HG03139 (cell line): ENCODE data around the gene CPED1.
"Not testable (repeated sequence)": the region's sequence is repeated elsewhere in the genome, so short reads cannot be mapped to it uniquely, and the experiment has no call there.

Source experiments
- ATAC-seq: cut with Tn5 transposase; IDR thresholded peaks from one replicate; pipeline ENCODE4 v1.9.1; 2021; ENCODE audit not compliant: unreplicated experiment

Gene CPED1

DNA sequence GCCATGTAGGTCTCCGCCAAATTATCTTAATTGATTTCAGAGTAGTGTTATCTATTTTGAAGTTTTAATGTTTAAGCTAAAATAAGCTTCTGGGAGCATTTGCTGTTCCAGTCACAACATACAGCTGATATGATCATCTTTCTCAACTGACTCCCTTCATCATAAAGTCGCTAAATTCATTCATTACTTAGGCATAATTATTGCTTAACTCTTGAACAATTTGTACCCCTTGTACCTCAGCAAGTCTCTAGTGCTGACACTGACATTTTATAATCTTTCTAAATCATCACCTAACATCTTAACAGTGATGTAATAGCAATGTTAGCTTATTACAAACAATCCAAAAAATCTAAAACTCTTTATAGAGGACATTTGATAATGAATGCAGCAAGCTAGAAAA is 286.0 kb downstream of the CPED1 start:
- ATAC-seq, result no peak

DNA sequence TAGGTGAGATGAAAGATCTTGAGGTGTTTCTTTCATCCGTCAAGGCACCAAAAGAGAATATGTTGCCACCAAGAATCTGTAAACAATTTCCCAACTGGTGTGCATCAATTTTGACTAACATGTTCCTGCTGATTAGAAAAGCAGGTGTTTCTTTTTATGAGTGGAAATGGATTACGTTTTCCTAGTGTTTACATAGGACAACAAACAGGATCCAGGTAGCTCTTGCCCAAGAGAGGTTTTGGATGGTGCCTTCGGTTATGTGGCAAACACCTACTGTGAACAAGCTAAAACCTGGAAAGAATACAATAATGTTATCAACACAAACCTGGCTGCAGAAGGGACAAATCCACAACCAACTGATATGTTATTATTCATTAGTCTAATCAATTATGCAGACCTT is 286.7 kb downstream of the CPED1 start:
- ATAC-seq, result no peak

DNA sequence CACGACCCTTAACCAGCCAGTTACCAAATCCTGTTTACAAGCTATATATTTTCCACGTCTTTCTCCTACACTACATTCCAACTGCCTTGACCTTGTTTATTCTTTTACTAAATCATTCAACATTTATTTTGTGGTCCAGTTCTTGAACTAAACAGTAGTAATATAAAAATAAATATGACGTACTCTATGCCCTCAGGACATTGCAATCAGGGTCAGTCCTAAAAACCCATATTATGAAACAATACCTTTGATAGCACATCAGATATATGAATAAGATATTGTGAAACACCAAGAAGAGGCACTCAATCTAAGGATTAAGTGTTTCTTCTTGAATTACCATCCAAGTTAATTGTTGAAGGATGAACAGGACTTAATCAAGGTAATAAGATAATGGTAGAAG is 287.8 kb downstream of the CPED1 start:
- ATAC-seq, result no peak

DNA sequence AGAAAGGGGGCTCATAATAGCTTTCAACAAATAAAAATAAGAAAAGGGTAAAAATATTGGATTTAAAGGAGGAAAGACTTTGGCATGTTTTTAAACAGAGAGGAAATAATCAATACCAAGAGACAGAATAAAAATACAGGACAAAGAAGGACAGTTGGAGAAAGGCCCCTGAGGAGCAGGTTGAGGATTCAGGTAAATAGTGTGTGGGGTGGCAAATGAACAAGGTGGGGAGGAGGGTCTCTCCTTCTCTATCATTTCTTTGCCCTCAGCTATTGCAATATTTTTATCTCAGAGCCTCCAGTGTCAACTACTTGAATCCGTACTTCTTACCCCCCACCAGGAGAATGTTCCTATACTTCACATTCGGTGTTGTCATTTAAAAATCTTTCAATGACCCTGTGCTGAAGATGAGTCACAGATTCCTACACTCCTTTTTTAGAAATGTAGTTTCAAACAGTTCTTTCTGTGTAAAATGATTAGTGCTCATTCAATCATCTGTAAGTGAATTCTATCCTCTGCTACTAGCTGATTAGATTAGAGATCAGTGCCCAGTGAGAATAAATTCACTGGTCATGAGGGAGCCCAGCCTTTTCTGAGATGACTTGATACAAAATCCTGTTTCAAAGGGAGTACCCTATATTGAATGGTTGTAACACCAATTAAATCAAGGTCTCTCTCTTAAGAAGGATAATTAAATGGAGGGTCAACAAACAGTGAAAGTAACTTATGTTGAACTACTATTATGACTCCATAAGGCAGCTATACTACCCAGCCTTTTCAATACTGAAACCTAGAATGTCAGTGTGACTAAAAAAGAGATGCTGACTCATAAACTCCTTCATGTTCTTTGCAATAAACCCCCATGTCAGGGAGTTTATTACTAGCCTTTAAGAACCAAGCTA is 289.9 kb downstream of the CPED1 start:
- peak; percentile 99 for ATAC-seq

DNA sequence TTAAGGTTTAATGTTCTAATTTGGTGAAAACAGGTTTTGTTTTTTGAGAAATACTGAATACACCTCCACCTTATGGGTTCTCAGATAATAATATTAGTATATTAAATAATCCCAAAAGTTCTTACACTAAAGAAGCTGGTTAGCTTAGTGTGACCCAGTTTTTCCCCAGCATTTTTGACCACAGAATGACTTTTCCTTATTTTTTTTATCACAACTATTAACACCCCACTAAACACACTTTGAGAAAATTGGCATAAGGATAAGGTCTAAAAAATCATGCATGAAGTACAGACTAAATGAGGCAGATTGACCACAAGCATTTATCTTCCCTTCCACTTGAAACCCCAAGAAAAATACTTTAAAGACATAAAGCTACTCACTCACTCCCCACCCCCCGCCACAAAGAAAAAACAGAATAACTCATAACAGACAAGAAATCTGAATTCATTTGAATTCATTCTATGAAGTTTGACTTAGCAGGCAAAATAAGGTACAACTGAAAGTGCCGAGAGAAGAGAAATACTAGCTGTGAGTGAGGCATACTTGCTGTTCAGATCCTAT is 290.6 kb downstream of the CPED1 start:
- no peak for ATAC-seq

DNA sequence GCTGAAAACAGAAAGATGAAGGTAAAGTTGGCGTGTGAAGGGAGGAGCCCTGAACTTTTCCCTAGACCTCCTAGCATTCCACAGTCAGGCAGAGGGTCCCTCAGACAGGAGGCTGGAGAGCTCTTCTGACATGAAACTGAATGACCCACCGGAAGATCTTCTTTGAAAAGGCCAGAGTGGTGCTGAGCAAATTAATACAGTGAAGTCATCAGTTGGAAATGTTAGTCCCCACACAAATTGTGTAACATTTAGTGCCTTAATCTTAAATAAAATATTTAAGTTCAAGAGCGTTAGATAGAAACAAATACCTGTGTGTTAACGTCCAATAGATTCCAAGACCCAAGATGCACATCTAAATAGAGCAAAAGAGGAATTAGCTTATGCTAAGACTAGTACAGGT is 291.3 kb downstream of the CPED1 start:
- no peak for ATAC-seq

DNA sequence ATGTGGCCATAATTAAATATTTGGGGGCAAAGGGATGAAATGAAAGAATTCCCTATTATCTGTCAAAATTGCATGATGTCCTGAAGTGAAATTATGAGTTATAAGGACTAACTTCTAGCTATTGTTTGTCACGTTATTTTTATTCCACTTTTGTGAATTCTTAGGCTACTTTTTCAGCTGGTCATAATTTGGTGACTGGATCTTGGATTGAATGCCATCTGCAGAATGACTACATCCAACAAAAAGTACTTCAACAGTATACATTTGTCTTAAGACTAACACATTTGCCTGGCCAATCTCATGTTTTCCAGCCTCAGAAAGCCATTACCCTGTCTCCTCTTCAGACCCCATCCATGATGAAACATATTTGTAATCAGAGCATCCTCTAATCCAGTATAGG is 292.1 kb downstream of the CPED1 start:
- no peak for ATAC-seq

DNA sequence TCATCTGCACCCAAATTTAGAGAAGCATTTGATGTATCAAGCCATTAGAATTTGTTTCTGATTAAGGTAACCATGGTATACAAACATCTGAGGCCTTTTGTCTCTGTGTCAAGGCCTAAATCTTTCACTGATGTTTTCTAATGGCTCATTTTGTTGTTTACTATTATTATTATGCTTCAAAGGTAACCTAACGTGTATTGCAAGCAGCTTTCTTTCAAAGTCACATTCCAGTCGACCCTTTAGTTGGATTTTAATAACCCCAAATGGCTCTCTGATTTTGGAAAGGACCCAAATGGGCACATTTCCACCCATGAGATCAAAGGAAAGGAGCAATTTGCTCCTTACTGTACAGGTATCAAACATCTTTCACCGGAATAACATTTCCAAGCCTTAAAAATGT is 293.6 kb downstream of the CPED1 start:
- no peak for ATAC-seq

DNA sequence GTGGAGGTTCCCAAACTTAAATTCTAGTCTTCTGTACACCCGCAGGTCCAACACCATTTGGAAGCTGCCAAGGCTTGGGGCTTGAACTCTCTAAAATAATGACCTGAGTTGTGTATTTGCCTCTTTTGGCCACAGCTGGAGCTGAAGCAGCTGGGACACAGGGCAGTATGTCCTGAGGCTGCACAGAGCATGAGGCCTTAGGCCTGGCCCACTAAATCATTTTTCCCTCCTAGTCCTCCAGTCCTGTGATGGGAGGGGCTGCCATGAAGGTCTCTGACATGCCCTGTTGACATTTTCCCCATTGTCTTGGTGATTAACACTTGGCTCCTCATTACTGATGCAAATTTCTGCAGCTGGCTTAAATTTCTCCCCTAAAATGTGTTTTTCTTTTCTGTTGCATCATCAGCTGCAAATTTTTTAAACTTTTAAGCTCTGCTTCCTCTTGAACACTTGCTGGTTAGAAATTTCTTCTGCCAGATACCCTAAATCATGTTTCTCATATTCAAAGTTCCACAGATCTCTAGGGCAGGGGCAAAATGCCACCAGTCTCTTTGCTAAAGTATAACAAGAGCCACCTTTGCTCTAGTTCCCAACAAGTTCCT is 296.7 kb downstream of the CPED1 start:
- no peak for ATAC-seq

DNA sequence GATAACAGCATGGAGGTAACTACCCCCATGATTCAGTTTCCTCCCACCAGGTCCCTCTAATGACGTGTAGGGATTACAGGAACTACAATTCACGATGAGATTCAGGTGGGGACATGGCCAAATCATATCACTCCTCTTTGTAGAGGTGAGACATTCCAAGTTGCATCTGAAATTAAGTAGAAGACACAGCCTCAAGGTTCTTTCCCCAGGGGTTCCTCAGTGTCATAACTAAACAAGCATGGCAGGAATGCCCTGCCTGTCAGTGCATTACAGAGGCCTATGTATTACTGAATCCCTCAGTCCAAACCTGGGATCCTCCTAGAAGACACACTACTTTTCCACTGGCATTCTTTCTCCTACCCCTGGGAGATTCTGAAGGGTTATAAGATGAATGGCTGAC is 297.7 kb downstream of the CPED1 start:
- ATAC-seq, result no peak

DNA sequence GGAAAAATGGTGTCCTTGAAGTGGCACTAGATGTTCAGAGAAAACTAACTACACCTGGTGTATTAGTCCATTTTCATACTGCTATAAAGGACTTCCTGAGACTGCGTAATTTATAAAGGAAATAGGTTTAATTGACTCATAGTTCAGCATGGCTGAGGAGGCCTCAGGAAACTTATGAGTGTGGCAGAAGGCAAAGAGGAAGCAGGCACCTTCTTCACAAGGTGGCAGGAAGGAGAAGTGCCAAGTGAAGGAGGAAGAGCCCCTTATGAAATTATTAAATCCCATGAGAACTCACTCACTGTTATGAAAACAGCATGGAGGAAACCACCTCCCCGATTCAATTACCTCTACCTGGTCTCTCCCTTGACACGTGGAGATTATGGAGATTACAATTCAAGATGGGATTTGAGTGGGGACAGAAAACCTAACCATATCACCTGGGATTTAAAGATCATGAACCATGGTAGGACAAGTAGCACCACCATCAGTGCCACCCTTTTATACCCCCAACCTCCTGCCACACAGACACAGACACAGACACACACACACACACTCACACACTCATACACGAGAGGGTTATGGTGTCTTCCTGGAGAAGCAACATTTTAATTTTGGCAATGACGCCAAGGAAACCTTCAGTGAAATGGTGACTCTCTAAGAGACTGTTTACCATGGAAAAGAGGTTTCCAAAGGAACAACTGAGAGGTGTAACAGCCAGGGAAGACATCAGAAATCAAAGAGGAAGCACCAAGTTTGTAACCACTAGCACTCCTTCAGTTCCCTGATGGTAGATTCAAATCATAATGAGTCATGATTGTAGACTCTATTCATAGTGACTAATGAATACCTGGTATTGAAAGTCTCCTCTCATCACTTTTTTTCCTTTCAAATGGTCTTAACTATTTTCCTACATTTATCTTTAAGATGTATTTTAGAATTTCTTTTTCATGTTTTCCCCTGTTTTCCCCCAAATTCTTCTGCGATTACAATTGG is 298.5 kb downstream of the CPED1 start:
- ATAC-seq, result no peak

DNA sequence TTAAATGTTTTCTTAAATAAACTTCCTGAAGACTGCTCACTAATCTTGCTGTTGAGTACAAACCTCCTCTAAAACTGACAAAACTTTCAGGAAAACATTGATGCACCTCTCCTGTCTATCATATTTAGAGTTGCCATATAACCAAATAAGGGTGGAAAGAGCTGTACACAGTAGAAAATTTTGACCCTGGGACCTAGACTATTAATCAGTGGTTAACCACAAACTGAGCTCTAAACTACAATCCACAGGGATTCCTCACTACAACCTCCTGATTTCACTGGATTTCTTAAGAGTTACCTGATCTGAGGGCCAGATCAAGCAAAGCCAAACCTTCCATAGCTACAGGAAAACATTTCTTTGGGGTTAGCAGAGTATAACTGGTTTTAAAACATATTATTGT is 300.4 kb downstream of the CPED1 start:
- no peak for ATAC-seq

DNA sequence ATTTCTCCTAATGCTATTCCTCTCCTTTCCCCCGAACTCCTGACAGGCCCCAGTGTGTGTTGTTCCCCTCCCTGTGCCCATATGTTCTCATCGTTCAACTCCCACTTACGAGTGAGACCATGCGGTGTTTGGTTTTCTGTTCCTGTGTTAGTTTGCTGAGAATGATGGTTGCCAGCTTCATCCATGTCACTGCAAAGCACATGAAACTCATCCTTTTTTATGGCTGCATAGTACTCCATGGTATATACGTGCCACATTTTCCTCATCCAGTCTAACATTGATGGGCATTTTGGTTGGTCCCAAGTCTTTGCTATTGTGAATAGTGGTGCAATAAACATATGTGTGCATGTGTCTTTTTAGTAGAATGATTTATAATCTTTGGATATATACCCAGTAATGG is 301.4 kb downstream of the CPED1 start:
- ATAC-seq, result not testable (repeated sequence)

DNA sequence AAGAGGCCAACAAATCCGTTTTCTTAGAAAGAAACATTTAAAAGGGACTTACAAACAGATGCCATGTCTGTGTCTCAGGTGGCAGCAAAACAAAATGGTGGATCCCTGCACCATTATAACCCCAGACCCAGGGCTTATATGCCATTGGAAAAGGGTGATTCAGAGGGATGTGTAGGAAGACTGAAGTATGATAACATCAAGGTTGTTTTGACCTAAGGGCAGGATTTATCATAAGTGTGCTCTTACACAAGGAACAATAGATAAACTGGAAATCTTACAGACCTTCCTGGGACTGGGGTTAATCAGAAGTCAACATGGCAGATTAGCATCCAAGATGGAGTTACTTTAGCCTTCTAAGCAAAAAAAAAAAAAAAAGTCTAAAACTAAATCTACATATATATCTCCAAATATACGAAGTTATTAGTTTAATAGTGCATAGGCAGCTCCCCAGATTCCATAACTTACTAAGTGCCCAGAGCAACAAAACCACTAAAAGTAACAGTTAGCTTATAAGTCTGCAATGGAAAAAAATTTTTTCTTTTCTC is 306.0 kb downstream of the CPED1 start:
- no peak for ATAC-seq

DNA sequence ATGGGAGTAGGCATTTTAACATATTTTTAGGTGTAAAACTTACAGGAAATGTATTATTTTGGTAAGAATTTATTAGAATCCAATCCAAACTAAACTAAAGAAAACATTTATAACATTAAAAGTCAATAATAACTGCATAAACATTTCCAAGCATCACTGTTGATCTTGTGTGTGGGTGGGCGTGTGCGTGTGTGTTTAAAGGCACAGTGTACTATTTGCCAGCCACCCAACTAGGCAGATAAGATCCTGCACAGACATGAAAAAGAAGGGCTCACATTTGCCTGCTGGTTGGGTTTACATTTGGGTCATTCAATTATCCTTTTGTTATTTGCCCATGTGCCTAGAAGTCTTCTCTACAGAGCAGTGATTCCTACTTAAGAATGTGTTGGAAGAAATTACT is 309.3 kb downstream of the CPED1 start:
- no peak for ATAC-seq

DNA sequence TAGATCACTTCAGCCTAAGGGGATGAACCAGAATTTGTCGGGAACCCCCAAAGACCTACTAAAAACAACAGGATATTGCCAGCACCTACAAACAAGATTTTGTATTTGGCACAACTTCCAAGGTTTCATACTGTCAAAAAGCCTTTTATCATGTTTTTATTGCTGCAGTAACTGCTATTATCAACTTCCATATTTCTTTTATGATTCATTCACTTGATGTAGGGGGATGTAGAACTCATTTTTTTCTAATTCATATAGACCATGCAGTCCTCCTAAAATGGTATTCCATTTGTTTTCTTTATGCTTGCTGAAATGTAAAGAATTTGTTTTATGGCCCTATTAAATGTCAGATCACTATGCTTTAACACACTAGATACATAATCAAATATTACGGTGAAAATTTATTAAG is 310.3 kb downstream of the CPED1 start:
- ATAC-seq, result no peak

DNA sequence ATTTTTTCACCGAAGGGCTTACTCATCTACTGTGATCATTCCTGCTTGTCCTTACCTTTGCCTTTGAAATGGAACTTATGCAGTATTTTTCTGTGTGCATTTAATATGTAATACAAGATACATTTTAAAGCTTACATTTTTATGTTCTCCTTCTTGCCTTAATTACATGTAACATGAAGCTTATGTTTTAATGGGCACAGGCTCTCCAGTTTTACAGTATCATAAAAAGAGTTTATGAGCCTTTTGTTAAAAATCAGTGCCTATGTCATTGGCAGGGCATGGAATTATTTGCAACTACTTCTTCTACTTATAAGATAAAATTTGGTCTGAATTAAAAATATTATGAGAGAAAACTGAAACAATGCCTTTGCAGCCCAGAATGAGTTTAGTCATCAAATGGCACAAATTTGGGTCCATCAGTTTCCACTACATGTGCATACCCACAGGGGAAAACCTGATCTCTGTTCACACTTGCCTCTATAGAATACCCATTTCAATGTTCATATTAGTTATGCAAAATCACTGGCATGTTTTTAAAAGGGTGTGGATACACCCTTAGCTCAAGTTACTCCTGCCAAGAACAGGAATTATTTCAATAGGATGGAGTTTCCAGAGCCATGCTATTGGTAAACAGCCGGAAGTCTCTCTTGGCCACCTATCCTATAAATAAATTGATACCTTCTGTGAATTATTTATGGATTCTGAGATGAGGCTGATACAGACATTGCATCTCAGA is 312.3 kb downstream of the CPED1 start:
- no peak for ATAC-seq

DNA sequence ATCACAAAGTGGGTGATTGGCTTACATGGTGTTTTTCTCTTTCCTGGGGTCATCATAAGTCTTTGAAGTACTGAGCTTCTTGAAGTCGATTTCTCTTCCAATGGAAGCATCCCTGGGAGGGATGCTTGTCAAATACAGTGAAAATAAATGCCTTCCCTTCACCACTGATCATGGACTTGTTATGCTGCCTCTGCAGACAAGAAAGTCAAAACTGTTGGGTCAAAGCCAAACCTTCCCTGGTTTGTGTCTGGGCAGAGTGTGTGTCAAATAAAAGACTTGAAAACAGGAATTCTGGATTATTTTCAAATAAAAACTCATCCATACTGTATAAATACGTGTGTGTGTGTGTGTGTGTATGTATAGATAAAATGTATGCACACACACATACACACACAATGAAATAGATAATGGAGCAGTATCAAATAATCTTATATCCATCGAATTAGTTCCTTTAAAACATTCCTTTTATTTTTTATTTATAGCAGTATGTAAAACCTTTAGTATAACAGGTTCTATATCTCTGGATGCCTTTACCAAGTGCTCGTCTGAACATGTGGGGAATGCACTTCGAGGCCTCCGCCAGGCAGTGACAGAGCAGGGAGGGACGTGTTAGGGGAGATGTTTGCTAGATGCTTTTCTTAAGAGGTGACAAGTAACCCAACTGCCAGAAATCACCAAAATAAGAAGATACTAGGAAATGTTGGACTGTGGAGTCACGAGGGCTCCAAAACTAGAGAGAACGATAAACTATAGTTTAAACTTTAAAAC is 313.1 kb downstream of the CPED1 start:
- no peak for ATAC-seq

DNA sequence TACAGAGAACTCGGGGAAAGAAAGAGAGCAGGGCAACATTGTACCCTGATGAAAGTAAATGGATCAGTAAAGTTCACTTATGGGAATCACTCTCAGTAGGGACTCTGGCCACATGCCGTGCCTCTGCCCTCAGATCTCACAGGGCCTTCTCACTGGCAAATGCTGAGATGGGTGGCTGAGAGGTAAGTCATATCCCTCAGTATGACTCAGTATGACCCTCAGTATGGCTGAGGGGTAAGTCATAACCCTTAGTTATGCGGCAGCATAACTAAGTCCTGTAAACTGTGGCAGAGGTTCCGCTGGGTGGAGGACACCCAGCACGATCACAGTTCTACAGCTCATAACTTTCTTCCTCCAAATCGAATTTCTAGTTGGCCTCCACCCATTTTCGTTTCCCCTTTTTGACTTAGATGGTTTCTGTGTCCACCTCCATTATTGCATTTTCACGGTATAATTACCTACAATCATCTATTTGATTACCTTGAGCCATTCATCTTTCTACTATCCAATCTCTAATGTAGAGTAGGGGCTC is 313.8 kb downstream of the CPED1 start:
- ATAC-seq, result peak; percentile 85
